ENCODE results near the gene HCK.

Gene HCK

DNA sequence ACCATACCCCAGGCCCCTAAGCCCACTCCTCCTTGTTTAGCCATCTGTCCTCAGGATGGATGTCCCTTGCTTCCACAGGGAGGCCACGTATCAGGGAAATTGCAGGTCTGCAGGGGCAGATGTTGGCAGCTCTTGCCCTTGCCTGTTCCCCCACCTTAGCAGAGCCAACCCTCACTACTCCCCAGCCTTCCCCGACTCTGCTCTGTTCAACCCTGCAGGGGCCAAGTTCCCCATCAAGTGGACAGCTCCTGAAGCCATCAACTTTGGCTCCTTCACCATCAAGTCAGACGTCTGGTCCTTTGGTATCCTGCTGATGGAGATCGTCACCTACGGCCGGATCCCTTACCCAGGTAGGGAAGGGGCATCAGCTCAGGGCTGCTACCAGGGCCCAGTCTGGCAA is 46.7 kb downstream of the HCK start:
- Histone ChIP-seq H3K4me3 (no peak overlapping the region), H3K4me1 (peaks cover 0 to 8% (median 0%) of the 10 kb centered on the region in 10 experiments; a peak in 1 of 20 replicates), H3K9me3 (replicated peaks in 1 of 11) (no peaks in the 10 kb centered on the region), H3K27ac (no peak overlapping the region), H3K36me3 (peaks cover 0 to 100% (median 96%) of the 10 kb centered on the region in 11 experiments; a peak in 18 of 22 replicates), H3K4me2 (no peak overlapping the region), H4K20me1 (peaks cover 0 to 97% (median 19%) of the 10 kb centered on the region in 11 experiments; a peak in 9 of 22 replicates), H3K9ac (no peak overlapping the region), H3K27me3 (no peaks in the 10 kb centered on the region)
- no peak for TF ChIP-seq Cebpa-rat (IDR thresholded peaks at IDR 0.05)

DNA sequence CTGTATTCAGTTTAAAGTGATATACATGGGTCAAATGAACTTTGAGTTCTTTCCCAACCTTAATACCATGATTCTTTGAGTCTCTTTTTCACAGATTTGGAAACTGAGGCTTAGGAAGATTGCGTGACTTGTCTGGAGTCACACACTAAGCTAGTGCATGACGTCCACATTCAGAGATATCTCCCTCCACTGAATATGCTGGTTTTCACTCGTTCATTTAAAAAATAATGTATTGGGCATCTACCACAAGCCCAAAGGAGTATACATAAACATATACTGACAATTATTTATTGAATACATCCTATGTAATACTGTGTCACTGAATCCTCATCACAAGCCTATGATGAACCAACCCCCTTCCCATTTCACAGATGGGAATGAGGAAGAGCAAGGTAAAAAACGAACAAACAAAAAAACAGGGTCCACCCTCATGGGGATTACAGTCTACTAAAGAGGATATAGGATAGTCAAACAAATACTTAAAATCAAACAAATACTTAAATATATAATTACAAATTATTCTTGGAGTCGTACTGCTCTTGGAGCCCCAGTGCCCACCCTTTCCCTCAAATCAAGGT is 56.9 kb downstream of the HCK start:
- H3K36me3 ChIP-seq = peaks cover 2 to 26% (median 8%) of the 10 kb centered on the region in 11 experiments; a peak in 17 of 22 replicates
- peak overlapping the region; percentile 88 to 98 (median 97) for H3K9ac ChIP-seq
- peaks cover 27 to 37% (median 35%) of the 10 kb centered on the region in 10 experiments for H3K4me1 ChIP-seq
- peaks cover under 1 to 31% (median 13%) of the 10 kb centered on the region in 11 experiments; a peak in 16 of 22 replicates for H4K20me1 ChIP-seq
- peak overlapping the region; percentile 93 to 99 (median 98) for H3K27ac ChIP-seq
- no peaks in the 10 kb centered on the region for H3K27me3 ChIP-seq
- peak overlapping the region; percentile 76 to 94 (median 83); a peak in 17 of 20 replicates for H3K4me3 ChIP-seq
- peak overlapping the region in 3 of 11 experiments; percentile 91 to 96 (median 92); a peak in 3 of 22 replicates for H3K4me2 ChIP-seq
- H3K9me3 ChIP-seq (replicated peaks in 1 of 11) = no peaks in the 10 kb centered on the region
- TF ChIP-seq Cebpa-rat (IDR thresholded peaks at IDR 0.05) = no peak

GRCh38 chr20:32109392-32110172 is 57.5 kb downstream of the HCK start, which contains the start of gene TM9SF4:
TM9SF4 (plus strand) TSS chr20:32109714; CDS start chr20:32109741, 27 bp downstream.
- peaks cover 5 to 37% (median 19%) of the 10 kb centered on the region in 11 experiments; a peak in 18 of 22 replicates for H4K20me1 ChIP-seq
- H3K27ac ChIP-seq = peak within 1 kb of the TSS; percentile 93 to 99 (median 98)
- TF ChIP-seq Cebpa-rat (IDR thresholded peaks at IDR 0.05) = no peak
- peak within 1 kb of the TSS; percentile 76 to 94 (median 83) for H3K4me3 ChIP-seq
- H3K9ac ChIP-seq = peak within 1 kb of the TSS; percentile 88 to 98 (median 97)
- H3K4me1 ChIP-seq = peaks cover 32 to 44% (median 42%) of the 10 kb centered on the region in 10 experiments
- no peaks in the 10 kb centered on the region for H3K9me3 ChIP-seq (replicated peaks in 1 of 11)
- no peaks in the 10 kb centered on the region for H3K27me3 ChIP-seq
- peak within 1 kb of the TSS; percentile 86 to 98 (median 93) for H3K4me2 ChIP-seq
- H3K36me3 ChIP-seq = peaks cover 2 to 29% (median 12%) of the 10 kb centered on the region in 11 experiments; a peak in 17 of 22 replicates

GRCh38 chr20:32110173-32110704 is 58.2 kb downstream of the HCK start:
- Histone ChIP-seq H3K4me1 (peaks cover 37 to 50% (median 49%) of the 10 kb centered on the region in 10 experiments), H3K27ac (peak overlapping the region; percentile 93 to 99 (median 98)), H3K36me3 (peaks cover 8 to 36% (median 17%) of the 10 kb centered on the region in 11 experiments), H3K4me2 (peak overlapping the region; percentile 86 to 98 (median 93)), H3K9me3 (replicated peaks in 1 of 11) (no peaks in the 10 kb centered on the region), H4K20me1 (peaks cover 0 to 44% (median 25%) of the 10 kb centered on the region in 11 experiments; a peak in 17 of 22 replicates), H3K4me3 (peak overlapping the region; percentile 76 to 94 (median 83)), H3K9ac (peak overlapping the region; percentile 88 to 98 (median 97)), H3K27me3 (no peaks in the 10 kb centered on the region)
- no peak for TF ChIP-seq Cebpa-rat (IDR thresholded peaks at IDR 0.05)

GRCh38 chr20:32110727-32111126 is 58.7 kb downstream of the HCK start:
- peaks cover 42 to 55% (median 53%) of the 10 kb centered on the region in 10 experiments for H3K4me1 ChIP-seq
- no peak for TF ChIP-seq Cebpa-rat (IDR thresholded peaks at IDR 0.05)
- H4K20me1 ChIP-seq = peaks cover 0 to 49% (median 30%) of the 10 kb centered on the region in 11 experiments; a peak in 17 of 22 replicates
- no peaks in the 10 kb centered on the region for H3K27me3 ChIP-seq
- peak overlapping the region; percentile 88 to 98 (median 97) for H3K9ac ChIP-seq
- H3K27ac ChIP-seq = peak overlapping the region; percentile 93 to 99 (median 98); a peak in 21 of 22 replicates
- peaks cover 11 to 41% (median 20%) of the 10 kb centered on the region in 11 experiments for H3K36me3 ChIP-seq
- H3K4me3 ChIP-seq = peak overlapping the region; percentile 76 to 94 (median 83)
- no peaks in the 10 kb centered on the region for H3K9me3 ChIP-seq (replicated peaks in 1 of 11)
- peak overlapping the region; percentile 86 to 98 (median 93) for H3K4me2 ChIP-seq

DNA sequence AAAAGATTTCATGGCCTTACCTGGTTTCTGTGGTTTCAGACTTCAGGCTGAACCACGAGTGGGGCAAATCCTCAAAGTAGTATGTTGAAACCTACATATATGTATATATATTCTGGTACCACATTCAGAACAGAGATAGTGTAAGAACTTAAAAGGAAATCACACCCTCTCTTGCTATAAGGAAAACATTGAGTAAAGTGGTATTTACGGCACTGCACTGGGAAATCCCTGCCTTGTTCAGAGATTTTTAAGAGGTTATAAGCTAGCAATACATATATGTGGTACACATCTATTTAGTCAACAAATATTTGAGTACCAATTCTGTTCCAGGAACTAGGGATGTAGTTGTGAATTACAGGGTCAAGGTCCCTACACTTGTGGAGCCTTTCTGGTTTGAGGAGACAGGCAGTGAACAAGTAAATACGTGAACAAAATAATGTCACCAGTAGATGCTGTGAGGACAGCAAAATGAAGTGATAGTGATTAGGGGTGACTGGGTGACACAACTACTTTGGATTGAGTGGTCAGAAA is 59.2 kb downstream of the HCK start:
- Histone ChIP-seq H3K36me3 (peaks cover 11 to 46% (median 24%) of the 10 kb centered on the region in 11 experiments), H3K9ac (peak overlapping the region in 8 of 11 experiments; percentile 88 to 98 (median 98); a peak in 14 of 22 replicates), H3K9me3 (replicated peaks in 1 of 11) (no peaks in the 10 kb centered on the region), H3K4me3 (peak overlapping the region in 8 of 10 experiments; percentile 76 to 94 (median 83); a peak in 12 of 20 replicates), H3K27ac (peak overlapping the region in 7 of 11 experiments; percentile 93 to 99 (median 98); a peak in 14 of 22 replicates), H3K27me3 (no peaks in the 10 kb centered on the region), H3K4me2 (peak overlapping the region; percentile 86 to 98 (median 93)), H4K20me1 (peaks cover 1 to 54% (median 35%) of the 10 kb centered on the region in 11 experiments; a peak in 18 of 22 replicates), H3K4me1 (peaks cover 47 to 60% (median 58%) of the 10 kb centered on the region in 10 experiments)
- no peak for TF ChIP-seq Cebpa-rat (IDR thresholded peaks at IDR 0.05)

- Histone ChIP-seq H4K20me1 (peaks cover 4 to 59% (median 41%) of the 10 kb centered on the region in 11 experiments; a peak in 19 of 22 replicates), H3K27me3 (no peaks in the 10 kb centered on the region), H3K27ac (peak overlapping the region in 6 of 11 experiments; percentile 2 to 99 (median 98); a peak in 11 of 22 replicates), H3K4me1 (peaks cover 51 to 65% (median 63%) of the 10 kb centered on the region in 10 experiments), H3K9ac (peak overlapping the region in 4 of 11 experiments; percentile 49 to 98 (median 98); a peak in 8 of 22 replicates), H3K4me3 (peak overlapping the region in 4 of 10 experiments; percentile 76 to 86 (median 84); a peak in 7 of 20 replicates), H3K9me3 (replicated peaks in 1 of 11) (no peaks in the 10 kb centered on the region), H3K36me3 (peaks cover 11 to 51% (median 25%) of the 10 kb centered on the region in 11 experiments), H3K4me2 (peak overlapping the region; percentile 86 to 98 (median 93); a peak in 20 of 22 replicates)
- no peak for TF ChIP-seq Cebpa-rat (IDR thresholded peaks at IDR 0.05)
These were observed 59.7 kb downstream of the HCK start for GRCh38 chr20:32111753-32112152.

DNA sequence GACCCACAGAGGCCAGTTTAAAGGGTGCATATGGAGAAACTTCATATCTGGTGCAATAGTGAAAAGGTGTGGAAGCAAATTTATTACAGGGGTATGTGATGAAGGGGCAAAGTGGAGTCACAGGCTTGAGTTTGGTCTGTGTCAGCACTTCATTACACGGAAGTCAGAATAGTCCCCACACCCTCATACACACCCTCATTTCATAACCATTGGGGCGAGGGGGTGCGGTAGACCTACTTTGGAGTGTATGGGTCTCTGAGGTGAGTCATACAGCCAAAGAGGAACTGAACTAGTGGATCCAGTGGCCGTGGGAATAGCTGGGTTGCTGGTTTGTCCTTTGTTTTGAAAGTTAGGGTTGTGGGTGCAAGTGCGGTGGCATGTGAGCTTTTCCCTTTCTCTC is 60.8 kb downstream of the HCK start:
- H3K9ac ChIP-seq = peak overlapping the region in 4 of 11 experiments; percentile 63 to 98 (median 98); a peak in 7 of 22 replicates
- H3K4me2 ChIP-seq = peak overlapping the region in 10 of 11 experiments; percentile 9 to 98 (median 92); a peak in 20 of 22 replicates
- peaks cover 11 to 57% (median 26%) of the 10 kb centered on the region in 11 experiments for H3K36me3 ChIP-seq
- peaks cover 51 to 76% (median 71%) of the 10 kb centered on the region in 10 experiments for H3K4me1 ChIP-seq
- no peaks in the 10 kb centered on the region for H3K9me3 ChIP-seq (replicated peaks in 1 of 11)
- H3K27ac ChIP-seq = peak overlapping the region in 7 of 11 experiments; percentile 19 to 99 (median 98); a peak in 13 of 22 replicates
- H4K20me1 ChIP-seq = peaks cover 4 to 70% (median 51%) of the 10 kb centered on the region in 11 experiments; a peak in 19 of 22 replicates
- 0 out of 22 replicates have a peak, but pooled peaks of 1 of the 11 experiments have one; percentile 17 for TF ChIP-seq Cebpa-rat (IDR thresholded peaks at IDR 0.05)
- H3K4me3 ChIP-seq = peak overlapping the region in 5 of 10 experiments; percentile 7 to 86 (median 20); a peak in 5 of 20 replicates
- H3K27me3 ChIP-seq = no peaks in the 10 kb centered on the region
